Lower leg skin (tissue), 3 donors: Measurements from ENCODE around the gene LRRC66.

ENCODE experiments used
- CTCF ChIP-seq, 3 donors: fragments of 450-650 bp; IDR thresholded peaks; one replicate each; pipeline ENCODE4 v1.5.1; 2016; ENCODE audit warnings: antibody characterized with exemption in 3 of 3, mild to moderate bottlenecking in 3 of 3, moderate library complexity in 2 of 3
- POLR2A ChIP-seq, 2 donors: fragments of 450-650 bp; IDR thresholded peaks; one replicate each; pipeline ENCODE4 v1.6.1; 2016 to 2017; ENCODE audit warnings: antibody characterized with exemption in 2 of 2, mild to moderate bottlenecking in 1 of 2, moderate library complexity in 1 of 2

- no peak for TF ChIP-seq CTCF (IDR thresholded peaks at IDR 0.05)
- TF ChIP-seq POLR2A (IDR thresholded peaks at IDR 0.05): no peak
These were observed 2.3 kb downstream of the LRRC66 start for GRCh38 chr4:52017814-52018213.
